ENCODE data around the gene ASPRV1. TPM values are rescaled to one million over a fixed set of nuclear protein-coding genes. Genes with fewer than 3 reads are reported as not detected.

Gene ASPRV1
- total RNA-seq, 1 experiment from 2014 or later: 0.66 TPM

- Mint-ChIP-seq H3K36me3 (ENCODE audit: insufficient read depth, unreplicated experiment) (peaks cover 44% of the 10 kb centered on the region), H3K4me3 (ENCODE audit: unreplicated experiment) (no peak overlapping the region), H3K4me1 (ENCODE audit: low read depth, unreplicated experiment) (peaks cover 23% of the 10 kb centered on the region), H3K9me3 (ENCODE audit: unreplicated experiment) (no peaks in the 10 kb centered on the region), H3K27ac (ENCODE audit: unreplicated experiment) (no peak overlapping the region), H3K27me3 (ENCODE audit: insufficient read depth, unreplicated experiment) (no peaks in the 10 kb centered on the region)
- TF ChIP-seq CTCF (IDR thresholded peaks at IDR 0.05; ENCODE audit: insufficient read depth in 1 of 2, low read depth in 1 of 2, low read length in 1 of 2, severe bottlenecking in 1 of 2, unreplicated experiment in 1 of 2): no peak
- BruUV-seq (replicated peaks): no TSS peak
- no peaks in the 10 kb centered on the region; the same call in none of the 2 replicates for H3K36me3 ChIP-seq (ENCODE audit: control insufficient read depth, insufficient read depth, low read length)
- intact Hi-C loops (cut with micrococcal nuclease; ENCODE audit: unreplicated experiment): no loop called here
- H3K4me1 ChIP-seq: no peaks in the 10 kb centered on the region; the same call in 1 of the 2 replicates
- DNase-seq: no peak
- no peak overlapping the region for H3K4me3 ChIP-seq (ENCODE audit: low read depth, low read length)
- CTCF ChIA-PET: no interaction called here
- POLR2A ChIA-PET: no interaction called here
- no peaks in the 10 kb centered on the region for H3K9me3 ChIP-seq
- no peaks in the 10 kb centered on the region for H3K27me3 ChIP-seq (replicated peaks; ENCODE audit: control insufficient read depth, insufficient read depth, low read length)
Observed at GRCh38 chr2:69943000-69943842, 18.2 kb downstream of the ASPRV1 start.

GRCh38 chr2:69940691-69941090 lies 20.7 kb downstream of the ASPRV1 start:
- Mint-ChIP-seq H3K27me3 (ENCODE audit: insufficient read depth, unreplicated experiment) (no peaks in the 10 kb centered on the region), H3K4me3 (ENCODE audit: unreplicated experiment) (no peak overlapping the region), H3K4me1 (ENCODE audit: low read depth, unreplicated experiment) (peaks cover 10% of the 10 kb centered on the region), H3K27ac (ENCODE audit: unreplicated experiment) (no peak overlapping the region), H3K9me3 (ENCODE audit: unreplicated experiment) (no peaks in the 10 kb centered on the region), H3K36me3 (ENCODE audit: insufficient read depth, unreplicated experiment) (peaks cover 58% of the 10 kb centered on the region)
- BruUV-seq (replicated peaks): no TSS peak
- Histone ChIP-seq H3K4me1 (no peaks in the 10 kb centered on the region; the same call in 1 of the 2 replicates), H3K36me3 (ENCODE audit: control insufficient read depth, insufficient read depth, low read length) (peaks cover 3% of the 10 kb centered on the region), H3K4me3 (ENCODE audit: low read depth, low read length) (no peak overlapping the region), H3K9me3 (no peaks in the 10 kb centered on the region), H3K27me3 (replicated peaks; ENCODE audit: control insufficient read depth, insufficient read depth, low read length) (no peaks in the 10 kb centered on the region)
- DNase-seq: no peak
- intact Hi-C loops (cut with micrococcal nuclease; ENCODE audit: unreplicated experiment): no loop called here
- ChIA-PET POLR2A (no interaction called here), CTCF (no interaction called here)
- TF ChIP-seq CTCF (IDR thresholded peaks at IDR 0.05; ENCODE audit: insufficient read depth in 1 of 2, low read depth in 1 of 2, low read length in 1 of 2, severe bottlenecking in 1 of 2, unreplicated experiment in 1 of 2): no peak

DNA sequence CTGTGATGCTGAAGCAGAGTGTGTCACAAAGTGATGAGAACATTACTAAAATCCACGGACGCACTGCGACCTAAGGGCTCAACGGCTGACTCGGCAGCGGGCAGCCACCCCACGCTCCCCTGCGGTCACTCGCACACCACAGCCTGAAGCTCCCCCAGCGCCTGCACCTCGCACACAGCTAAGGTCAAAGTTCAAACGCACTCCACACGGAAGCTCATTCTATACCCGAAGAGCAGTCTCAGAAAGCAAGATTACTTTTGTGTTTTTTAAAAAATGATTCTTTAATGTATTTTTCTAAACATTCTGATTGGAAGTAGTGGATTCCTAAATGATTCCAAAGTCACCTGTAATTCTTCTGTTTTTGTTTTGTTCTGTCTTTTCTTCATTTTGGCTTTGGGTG lies 21.7 kb downstream of the ASPRV1 start:
- H3K27me3 ChIP-seq (replicated peaks; ENCODE audit: control insufficient read depth, insufficient read depth, low read length): no peaks in the 10 kb centered on the region
- no peak for TF ChIP-seq CTCF (IDR thresholded peaks at IDR 0.05; ENCODE audit: insufficient read depth in 1 of 2, low read depth in 1 of 2, low read length in 1 of 2, severe bottlenecking in 1 of 2, unreplicated experiment in 1 of 2)
- peaks cover 3% of the 10 kb centered on the region for H3K36me3 ChIP-seq (ENCODE audit: control insufficient read depth, insufficient read depth, low read length)
- no peak for DNase-seq
- Mint-ChIP-seq H3K4me3 (ENCODE audit: unreplicated experiment) (no peak overlapping the region), H3K27me3 (ENCODE audit: insufficient read depth, unreplicated experiment) (no peaks in the 10 kb centered on the region), H3K36me3 (ENCODE audit: insufficient read depth, unreplicated experiment) (peaks cover 58% of the 10 kb centered on the region), H3K9me3 (ENCODE audit: unreplicated experiment) (no peaks in the 10 kb centered on the region), H3K27ac (ENCODE audit: unreplicated experiment) (no peak overlapping the region), H3K4me1 (ENCODE audit: low read depth, unreplicated experiment) (peaks cover 8% of the 10 kb centered on the region)
- no peak overlapping the region for H3K4me3 ChIP-seq (ENCODE audit: low read depth, low read length)
- H3K9me3 ChIP-seq: no peaks in the 10 kb centered on the region
- ChIA-PET POLR2A (interaction anchor here (0.8 kb wide), 1 partner anchor 131 kb away, joined by 3 read pairs; no protein-coding TSS in a partner anchor), CTCF (no interaction called here)
- H3K4me1 ChIP-seq: peaks cover 7% of the 10 kb centered on the region
- intact Hi-C loops (cut with micrococcal nuclease; ENCODE audit: unreplicated experiment): no loop called here
- BruUV-seq (replicated peaks): no TSS peak
